Frontal cortex (tissue), 4 donors: ENCODE data around the gene APIP. TPM values are rescaled to one million over a fixed set of nuclear protein-coding genes. Genes with fewer than 3 reads are reported as not detected.

Experiments
- DNase-seq, 2 donors: peaks; one replicate each; pipeline ENCODE4 v3.0.0; 2012; ENCODE audit warnings: low spot score in 2 of 2
- FAIRE-seq: peaks from 2 replicates; lab custom pipeline; 2012; peaks lifted over from hg19 to GRCh38; lab: Jason Lieb, UNC
- total RNA-seq: library from RNA; depleted of rRNA; stranded (reverse); fragments of >200 nt; gene quantifications from one replicate; pipeline ENCODE4 v1.2.3, GENCODE V29; 2014
- donor health status: control.
- donor health status: control.
- donor health status: control.

APIP gene
- total RNA-seq, 1 donor from 2014 or later = 37.9 TPM

- DNase-seq (no peak), FAIRE-seq (no peak)
Measured at GRCh38 chr11:34891611-34892010, 24.6 kb downstream of the APIP start.

GRCh38 chr11:34890812-34891211 is 25.4 kb downstream of the APIP start:
- peak; percentile 13 to 14 for DNase-seq
- FAIRE-seq = peak; percentile 91

- no peak for FAIRE-seq
- no peak for DNase-seq
Measured at GRCh38 chr11:34890089-34890488, 26.1 kb downstream of the APIP start.

GRCh38 chr11:34887260-34887659 is 28.9 kb downstream of the APIP start:
- DNase-seq (no peak), FAIRE-seq (no peak)

- FAIRE-seq = no peak
- DNase-seq = no peak
Measured at GRCh38 chr11:34886609-34887008, 29.6 kb downstream of the APIP start.

- DNase-seq (no peak), FAIRE-seq (no peak)
Measured at GRCh38 chr11:34881900-34882299, 34.3 kb downstream of the APIP start.

- no peak for FAIRE-seq
- no peak for DNase-seq
Measured at GRCh38 chr11:34877375-34877975, 38.7 kb downstream of the APIP start.

- FAIRE-seq (no peak), DNase-seq (no peak)
Measured at GRCh38 chr11:34874202-34874601, 42.0 kb downstream of the APIP start.

GRCh38 chr11:34870548-34871196 is 45.5 kb downstream of the APIP start:
- DNase-seq (no peak), FAIRE-seq (no peak)

- FAIRE-seq = no peak
- no peak for DNase-seq
Measured at GRCh38 chr11:34869425-34869824, 46.8 kb downstream of the APIP start.

- no peak for FAIRE-seq
Measured at GRCh38 chr11:34866375-34866774, 49.8 kb downstream of the APIP start.

GRCh38 chr11:34865261-34865660 is 50.9 kb downstream of the APIP start:
- no peak for FAIRE-seq

More at GRCh38 chr11:34866375-34866774, 49.8 kb downstream of the APIP start:
- DNase-seq = no peak

GRCh38 chr11:34864424-34864823 is 51.8 kb downstream of the APIP start:
- FAIRE-seq (no peak), DNase-seq (no peak)

More at GRCh38 chr11:34865261-34865660, 50.9 kb downstream of the APIP start:
- DNase-seq = no peak

- no peak for FAIRE-seq
Measured at GRCh38 chr11:34863048-34863447, 53.1 kb downstream of the APIP start.

GRCh38 chr11:34860518-34860917 is 55.7 kb downstream of the APIP start:
- DNase-seq = no peak
- FAIRE-seq = no peak

More at GRCh38 chr11:34863048-34863447, 53.1 kb downstream of the APIP start:
- no peak for DNase-seq

GRCh38 chr11:34860034-34860433 is 56.1 kb downstream of the APIP start:
- DNase-seq = no peak
- no peak for FAIRE-seq

- no peak for DNase-seq
- FAIRE-seq = no peak
Measured at GRCh38 chr11:34859496-34859895, 56.7 kb downstream of the APIP start.

GRCh38 chr11:34857463-34857862 is 58.7 kb downstream of the APIP start:
- FAIRE-seq (no peak), DNase-seq (no peak)

GRCh38 chr11:34856251-34856650 is 59.9 kb downstream of the APIP start:
- DNase-seq (no peak), FAIRE-seq (no peak)

- no peak for FAIRE-seq
- DNase-seq = no peak
Measured at GRCh38 chr11:34855754-34856095, 60.5 kb downstream of the APIP start.

- no peak for DNase-seq
- FAIRE-seq = no peak
Measured at GRCh38 chr11:34855021-34855753, 61.0 kb downstream of the APIP start.
